Liver (tissue), 3 donors: Measurements from ENCODE around the gene CCDC78.

Source experiments
- GABPA ChIP-seq, 2 donors: IDR thresholded peaks in 1 of 2; conservative IDR thresholded peaks in 1 of 2; 2 replicates each; pipeline ENCODE4 v1.6.1; 2016; ENCODE audit warnings: antibody characterized with exemption in 2 of 2, mild to moderate bottlenecking in 1 of 2, moderate library complexity in 1 of 2
- HNF4G ChIP-seq: IDR thresholded peaks from 2 replicates; pipeline ENCODE4 v1.6.1; 2016; ENCODE audit warnings: antibody characterized with exemption
- RAD21 ChIP-seq, 2 donors: IDR thresholded peaks; 2 replicates each; pipeline ENCODE4 v1.6.1; 2016; ENCODE audit warnings: antibody characterized with exemption in 2 of 2, mild to moderate bottlenecking in 2 of 2
- REST ChIP-seq: IDR thresholded peaks from 2 replicates; pipeline ENCODE4 v1.6.1; 2016; ENCODE audit warnings: antibody characterized with exemption, mild to moderate bottlenecking
- SP1 ChIP-seq: IDR thresholded peaks from 2 replicates; pipeline ENCODE4 v1.6.1; 2018; ENCODE audit warnings: antibody characterized with exemption, mild to moderate bottlenecking
- TAF1 ChIP-seq: conservative IDR thresholded peaks from 2 replicates; pipeline ENCODE4 v1.6.1; 2016; ENCODE audit warnings: antibody characterized with exemption, mild to moderate bottlenecking
- YY1 ChIP-seq: IDR thresholded peaks from 2 replicates; pipeline ENCODE4 v1.6.1; 2016; ENCODE audit warnings: antibody characterized with exemption, mild to moderate bottlenecking
- TF ChIP-seq, protein P1 (sequence below): fragments of 150-350 bp; IDR thresholded peaks from 2 replicates; pipeline ENCODE4 v1.5.1; 2017; ENCODE audit warnings: improper control_type of control experiment, low read depth, low read length; ENCODE audit not compliant: missing input control
- TF ChIP-seq, protein P2 (sequence below): IDR thresholded peaks from 2 replicates; pipeline ENCODE4 v1.6.1; 2016; ENCODE audit warnings: antibody characterized with exemption
- TF ChIP-seq, protein P3 (sequence below): IDR thresholded peaks from 2 replicates; pipeline ENCODE4 v1.6.1; 2016; ENCODE audit warnings: antibody characterized with exemption
- donor health status: healthy.
- donor health status: healthy.

DNA sequence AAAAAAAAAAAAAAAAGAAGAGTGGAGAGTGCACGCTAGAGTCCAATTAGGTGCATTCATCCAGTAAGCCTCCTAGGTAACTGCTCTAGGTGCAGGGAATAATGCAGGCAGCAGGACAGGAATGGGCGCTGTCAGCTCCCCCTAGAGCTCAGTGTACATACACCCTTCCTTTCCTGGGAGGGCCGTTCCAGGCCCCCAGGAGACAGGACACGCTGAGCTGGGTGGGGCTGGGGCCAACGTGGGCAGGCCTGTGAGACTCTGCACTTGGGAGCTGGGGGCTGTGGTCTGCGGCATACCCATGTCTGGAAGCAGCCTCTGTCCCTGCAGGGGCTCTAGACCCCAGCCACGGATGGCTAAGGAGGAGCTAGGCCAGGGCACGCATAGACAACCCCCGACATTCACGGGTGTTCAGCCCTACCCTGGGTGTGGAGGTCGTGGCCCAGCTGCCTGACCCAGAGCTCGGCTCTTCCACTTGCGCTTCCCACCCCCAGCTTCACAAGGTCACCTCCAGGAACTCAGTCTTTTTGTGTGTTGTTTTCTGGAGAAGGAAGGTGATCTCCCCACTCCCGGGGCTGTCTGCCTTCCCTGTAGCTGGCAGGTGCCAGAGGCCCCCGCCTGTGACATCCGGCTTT, 6.3 kb downstream of the CCDC78 start:
- TF ChIP-seq TAF1 (no peak), GABPA (IDR thresholded peaks at IDR 0.05 in 1 of 2, conservative IDR thresholded peaks at IDR 0.05 in 1 of 2) (no peak), SP1 (no peak), REST (no peak), YY1 (no peak), HNF4G (no peak), RAD21 (IDR thresholded peaks at IDR 0.05) (no peak)
- TF ChIP-seq, protein P1, sequence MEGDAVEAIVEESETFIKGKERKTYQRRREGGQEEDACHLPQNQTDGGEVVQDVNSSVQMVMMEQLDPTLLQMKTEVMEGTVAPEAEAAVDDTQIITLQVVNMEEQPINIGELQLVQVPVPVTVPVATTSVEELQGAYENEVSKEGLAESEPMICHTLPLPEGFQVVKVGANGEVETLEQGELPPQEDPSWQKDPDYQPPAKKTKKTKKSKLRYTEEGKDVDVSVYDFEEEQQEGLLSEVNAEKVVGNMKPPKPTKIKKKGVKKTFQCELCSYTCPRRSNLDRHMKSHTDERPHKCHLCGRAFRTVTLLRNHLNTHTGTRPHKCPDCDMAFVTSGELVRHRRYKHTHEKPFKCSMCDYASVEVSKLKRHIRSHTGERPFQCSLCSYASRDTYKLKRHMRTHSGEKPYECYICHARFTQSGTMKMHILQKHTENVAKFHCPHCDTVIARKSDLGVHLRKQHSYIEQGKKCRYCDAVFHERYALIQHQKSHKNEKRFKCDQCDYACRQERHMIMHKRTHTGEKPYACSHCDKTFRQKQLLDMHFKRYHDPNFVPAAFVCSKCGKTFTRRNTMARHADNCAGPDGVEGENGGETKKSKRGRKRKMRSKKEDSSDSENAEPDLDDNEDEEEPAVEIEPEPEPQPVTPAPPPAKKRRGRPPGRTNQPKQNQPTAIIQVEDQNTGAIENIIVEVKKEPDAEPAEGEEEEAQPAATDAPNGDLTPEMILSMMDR: no peak
- TF ChIP-seq, protein P2, sequence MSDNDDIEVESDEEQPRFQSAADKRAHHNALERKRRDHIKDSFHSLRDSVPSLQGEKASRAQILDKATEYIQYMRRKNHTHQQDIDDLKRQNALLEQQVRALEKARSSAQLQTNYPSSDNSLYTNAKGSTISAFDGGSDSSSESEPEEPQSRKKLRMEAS: no peak
- TF ChIP-seq, protein P3, sequence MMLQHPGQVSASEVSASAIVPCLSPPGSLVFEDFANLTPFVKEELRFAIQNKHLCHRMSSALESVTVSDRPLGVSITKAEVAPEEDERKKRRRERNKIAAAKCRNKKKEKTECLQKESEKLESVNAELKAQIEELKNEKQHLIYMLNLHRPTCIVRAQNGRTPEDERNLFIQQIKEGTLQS: no peak
